Measurements from ENCODE around the gene AP1G2. TPM values are rescaled to one million over a fixed set of nuclear protein-coding genes. Genes with fewer than 3 reads are reported as not detected.

Gene AP1G2
- polyA plus RNA-seq, 1 donor from 2014 or later, result 127 TPM

DNA sequence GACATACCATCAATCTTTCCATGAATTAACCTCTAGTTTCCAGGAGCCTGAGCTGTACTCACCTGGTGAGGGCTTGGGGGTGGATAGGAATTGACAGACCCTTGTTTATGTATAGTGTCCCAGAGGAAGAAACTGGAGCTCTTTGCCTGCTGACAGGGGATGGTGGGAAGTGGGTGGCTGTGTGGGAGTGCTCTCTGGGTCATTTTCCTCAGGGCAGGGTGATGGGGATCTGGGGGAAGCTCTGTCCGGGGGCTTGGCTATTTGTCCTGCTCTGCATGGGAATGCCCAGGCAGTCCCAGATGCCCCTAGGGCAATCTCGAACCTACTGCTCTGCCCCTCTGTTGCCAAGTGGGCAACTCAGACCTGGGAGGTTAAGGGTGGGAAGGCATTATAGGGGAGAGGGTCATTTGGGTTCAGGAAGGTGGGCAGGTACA is 46.8 kb upstream of the AP1G2 start:
- Histone ChIP-seq H3K9me3 (ENCODE audit: low read length) (no peaks in the 10 kb centered on the region), H3K27me3 (ENCODE audit: insufficient read depth, low read depth, low read length) (no peaks in the 10 kb centered on the region), H3K9ac (ENCODE audit: low read length) (no peak overlapping the region), H3F3A (ENCODE audit: insufficient read depth, low read length, poor library complexity, severe bottlenecking) (no peaks in the 10 kb centered on the region), H3K4me2 (ENCODE audit: low read length) (no peak overlapping the region), H3K79me2 (replicated peaks; ENCODE audit: insufficient read depth, low read length) (no peaks in the 10 kb centered on the region), H3K4me3 (ENCODE audit: low read length) (no peak overlapping the region), H4K20me1 (ENCODE audit: insufficient read depth) (no peaks in the 10 kb centered on the region), H3K9me2 (ENCODE audit: insufficient read depth, low read length) (no peaks in the 10 kb centered on the region), H3K36me3 (ENCODE audit: insufficient read depth, low read length) (no peaks in the 10 kb centered on the region), H2AFZ (ENCODE audit: low read depth, low read length) (no peak overlapping the region), H3K27ac (ENCODE audit: low read length) (no peak overlapping the region)
- TF ChIP-seq RAD21 (conservative IDR thresholded peaks at IDR 0.05) (no peak), TAF1 (IDR thresholded peaks at IDR 0.05; ENCODE audit: low read depth) (no peak), MXI1 (conservative IDR thresholded peaks at IDR 0.05; ENCODE audit: poor library complexity, severe bottlenecking) (no peak)

DNA sequence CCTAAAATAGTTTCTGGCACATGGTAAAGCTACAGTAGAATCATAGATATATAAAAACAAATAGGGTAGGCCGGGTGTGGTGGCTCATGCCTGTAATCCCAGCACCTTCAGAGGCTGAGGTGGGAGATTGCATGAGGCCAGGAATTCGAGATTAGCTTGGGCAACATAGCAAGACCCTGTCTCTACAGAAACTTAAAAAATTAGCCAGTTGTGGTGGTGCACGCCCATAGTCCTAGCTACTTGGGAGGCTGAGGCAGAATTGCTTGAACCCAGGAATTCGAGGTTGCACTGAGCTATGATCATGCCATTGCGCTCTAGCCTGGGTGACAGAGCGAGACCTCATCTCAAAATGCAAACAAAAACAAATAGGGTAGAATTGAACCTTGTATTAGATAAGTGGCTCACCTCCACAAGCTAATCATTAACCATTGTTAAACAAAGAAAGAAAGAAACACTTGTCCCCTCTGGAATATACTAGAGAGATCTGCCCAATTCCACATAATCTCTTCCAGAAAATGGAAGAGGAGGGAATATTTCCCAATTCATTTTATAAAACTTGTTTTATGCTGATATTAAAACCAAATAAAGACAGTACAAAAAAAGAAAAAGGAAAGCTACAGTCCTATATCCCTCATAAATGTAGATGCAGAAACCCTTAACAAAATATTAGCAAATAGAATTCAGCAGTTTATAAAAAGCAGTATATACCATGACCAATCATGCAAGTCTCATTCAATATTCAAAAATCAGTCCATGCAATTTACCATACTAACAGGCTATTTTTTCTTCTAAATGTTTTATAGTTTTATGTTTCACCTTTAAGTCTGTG is 45.9 kb upstream of the AP1G2 start:
- H2AFZ ChIP-seq (ENCODE audit: low read depth, low read length), result no peak overlapping the region
- no peak for TF ChIP-seq MXI1 (conservative IDR thresholded peaks at IDR 0.05; ENCODE audit: poor library complexity, severe bottlenecking)
- TF ChIP-seq TAF1 (IDR thresholded peaks at IDR 0.05; ENCODE audit: low read depth), result no peak
- no peak for TF ChIP-seq POLR2AphosphoS5 (IDR thresholded peaks at IDR 0.05)
- TF ChIP-seq, protein P1, sequence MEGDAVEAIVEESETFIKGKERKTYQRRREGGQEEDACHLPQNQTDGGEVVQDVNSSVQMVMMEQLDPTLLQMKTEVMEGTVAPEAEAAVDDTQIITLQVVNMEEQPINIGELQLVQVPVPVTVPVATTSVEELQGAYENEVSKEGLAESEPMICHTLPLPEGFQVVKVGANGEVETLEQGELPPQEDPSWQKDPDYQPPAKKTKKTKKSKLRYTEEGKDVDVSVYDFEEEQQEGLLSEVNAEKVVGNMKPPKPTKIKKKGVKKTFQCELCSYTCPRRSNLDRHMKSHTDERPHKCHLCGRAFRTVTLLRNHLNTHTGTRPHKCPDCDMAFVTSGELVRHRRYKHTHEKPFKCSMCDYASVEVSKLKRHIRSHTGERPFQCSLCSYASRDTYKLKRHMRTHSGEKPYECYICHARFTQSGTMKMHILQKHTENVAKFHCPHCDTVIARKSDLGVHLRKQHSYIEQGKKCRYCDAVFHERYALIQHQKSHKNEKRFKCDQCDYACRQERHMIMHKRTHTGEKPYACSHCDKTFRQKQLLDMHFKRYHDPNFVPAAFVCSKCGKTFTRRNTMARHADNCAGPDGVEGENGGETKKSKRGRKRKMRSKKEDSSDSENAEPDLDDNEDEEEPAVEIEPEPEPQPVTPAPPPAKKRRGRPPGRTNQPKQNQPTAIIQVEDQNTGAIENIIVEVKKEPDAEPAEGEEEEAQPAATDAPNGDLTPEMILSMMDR (IDR thresholded peaks at IDR 0.05; ENCODE audit: poor library complexity, severe bottlenecking), result no peak
- no peak for TF ChIP-seq RAD21 (conservative IDR thresholded peaks at IDR 0.05)
- no peak for TF ChIP-seq EP300 (conservative IDR thresholded peaks at IDR 0.05; ENCODE audit: poor library complexity, severe bottlenecking)
- no peak for TF ChIP-seq EZH2 (IDR thresholded peaks at IDR 0.05; ENCODE audit: borderline replicate concordance, insufficient read depth, low read length, poor library complexity, severe bottlenecking)
- no peak for TF ChIP-seq SMC3 (conservative IDR thresholded peaks at IDR 0.05; ENCODE audit: poor library complexity)
- TF ChIP-seq, protein P2, sequence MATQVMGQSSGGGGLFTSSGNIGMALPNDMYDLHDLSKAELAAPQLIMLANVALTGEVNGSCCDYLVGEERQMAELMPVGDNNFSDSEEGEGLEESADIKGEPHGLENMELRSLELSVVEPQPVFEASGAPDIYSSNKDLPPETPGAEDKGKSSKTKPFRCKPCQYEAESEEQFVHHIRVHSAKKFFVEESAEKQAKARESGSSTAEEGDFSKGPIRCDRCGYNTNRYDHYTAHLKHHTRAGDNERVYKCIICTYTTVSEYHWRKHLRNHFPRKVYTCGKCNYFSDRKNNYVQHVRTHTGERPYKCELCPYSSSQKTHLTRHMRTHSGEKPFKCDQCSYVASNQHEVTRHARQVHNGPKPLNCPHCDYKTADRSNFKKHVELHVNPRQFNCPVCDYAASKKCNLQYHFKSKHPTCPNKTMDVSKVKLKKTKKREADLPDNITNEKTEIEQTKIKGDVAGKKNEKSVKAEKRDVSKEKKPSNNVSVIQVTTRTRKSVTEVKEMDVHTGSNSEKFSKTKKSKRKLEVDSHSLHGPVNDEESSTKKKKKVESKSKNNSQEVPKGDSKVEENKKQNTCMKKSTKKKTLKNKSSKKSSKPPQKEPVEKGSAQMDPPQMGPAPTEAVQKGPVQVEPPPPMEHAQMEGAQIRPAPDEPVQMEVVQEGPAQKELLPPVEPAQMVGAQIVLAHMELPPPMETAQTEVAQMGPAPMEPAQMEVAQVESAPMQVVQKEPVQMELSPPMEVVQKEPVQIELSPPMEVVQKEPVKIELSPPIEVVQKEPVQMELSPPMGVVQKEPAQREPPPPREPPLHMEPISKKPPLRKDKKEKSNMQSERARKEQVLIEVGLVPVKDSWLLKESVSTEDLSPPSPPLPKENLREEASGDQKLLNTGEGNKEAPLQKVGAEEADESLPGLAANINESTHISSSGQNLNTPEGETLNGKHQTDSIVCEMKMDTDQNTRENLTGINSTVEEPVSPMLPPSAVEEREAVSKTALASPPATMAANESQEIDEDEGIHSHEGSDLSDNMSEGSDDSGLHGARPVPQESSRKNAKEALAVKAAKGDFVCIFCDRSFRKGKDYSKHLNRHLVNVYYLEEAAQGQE (IDR thresholded peaks at IDR 0.05; ENCODE audit: borderline replicate concordance), result no peak
- no peak overlapping the region for H3K4me2 ChIP-seq (ENCODE audit: low read length)
- no peak overlapping the region for H3K27ac ChIP-seq (ENCODE audit: low read length)
- no peak overlapping the region for H3K4me3 ChIP-seq (ENCODE audit: low read length)
- no peaks in the 10 kb centered on the region for H3K27me3 ChIP-seq (ENCODE audit: insufficient read depth, low read depth, low read length)
- H3K36me3 ChIP-seq (ENCODE audit: insufficient read depth, low read length), result no peaks in the 10 kb centered on the region
- H3F3A ChIP-seq (ENCODE audit: insufficient read depth, low read length, poor library complexity, severe bottlenecking), result no peaks in the 10 kb centered on the region
- no peaks in the 10 kb centered on the region for H4K20me1 ChIP-seq (ENCODE audit: insufficient read depth)
- H3K9me2 ChIP-seq (ENCODE audit: insufficient read depth, low read length), result no peaks in the 10 kb centered on the region
- H3K9ac ChIP-seq (ENCODE audit: low read length), result no peak overlapping the region
- H3K79me2 ChIP-seq (replicated peaks; ENCODE audit: insufficient read depth, low read length), result no peaks in the 10 kb centered on the region
- H3K9me3 ChIP-seq (ENCODE audit: low read length), result no peaks in the 10 kb centered on the region
